WTC11 (cell line): ENCODE data around the gene CASP4. TPM values are rescaled to one million over a fixed set of nuclear protein-coding genes. Genes with fewer than 3 reads are reported as not detected.
A peak's percentile ranks its signal among the peaks of the same experiment; 100 is the strongest.

Experiments used
- ATAC-seq: fragments of 200-7000 bp; cut with Tn5 transposase; 2 replicates; pipeline ENCODE4 v1.10.0; 2021; ENCODE audit warnings: mild to moderate bottlenecking, moderate library complexity
- CTCF ChIA-PET: fragments of 300-600 bp; sonication (Branson Sonifier 250); formaldehyde crosslinking; loops from one replicate; lab custom pipeline; 2021; ENCODE audit warnings: antibody characterized with exemption; lab: Charles Lee
- POLR2A ChIA-PET: fragments of 350-600 bp; sonication (Branson Sonifier 250); formaldehyde crosslinking; loops from one replicate; lab custom pipeline; 2021; ENCODE audit warnings: antibody characterized with exemption; lab: Charles Lee
- DNase-seq: peaks from one replicate; pipeline ENCODE4 v3.0.0; 2021; ENCODE audit warnings: low spot score
- H3K27ac Mint-ChIP-seq: 2 replicates; pipeline ENCODE4 v1.8.0; 2021; ENCODE audit warnings: mixed read lengths
- H3K27me3 Mint-ChIP-seq: 2 replicates; pipeline ENCODE4 v1.8.0; 2021; ENCODE audit warnings: low read depth, mild to moderate bottlenecking, moderate library complexity, mixed read lengths
- H3K36me3 Mint-ChIP-seq: 2 replicates; pipeline ENCODE4 v1.8.0; 2021; ENCODE audit warnings: mixed read lengths
- H3K4me1 Mint-ChIP-seq: 2 replicates; pipeline ENCODE4 v1.8.0; 2022; ENCODE audit warnings: mixed read lengths
- H3K4me3 Mint-ChIP-seq: 2 replicates; pipeline ENCODE4 v1.8.0; 2021; ENCODE audit warnings: mild to moderate bottlenecking, moderate library complexity, mixed read lengths
- H3K9me3 Mint-ChIP-seq: 2 replicates; pipeline ENCODE4 v1.8.0; 2021; ENCODE audit warnings: mixed read lengths
- ATF1 ChIP-seq: sonication (generic); formaldehyde crosslinking; IDR thresholded peaks from 2 replicates; pipeline ENCODE4 v1.8.1; 2023; ENCODE audit warnings: mild to moderate bottlenecking, moderate library complexity, missing genetic modification reagents
- ATF2 ChIP-seq: sonication (generic); formaldehyde crosslinking; IDR thresholded peaks from 2 replicates; pipeline ENCODE4 v1.8.1; 2022; ENCODE audit warnings: low read depth, missing genetic modification reagents, borderline replicate concordance
- CBFB ChIP-seq: sonication (generic); formaldehyde crosslinking; IDR thresholded peaks from 2 replicates; pipeline ENCODE4 v1.8.1; 2022; ENCODE audit warnings: mild to moderate bottlenecking, low read depth, missing genetic modification reagents
- ERG ChIP-seq: fragments of 250-450 bp; sonication (Bioruptor Pico); IDR thresholded peaks from 2 replicates; pipeline ENCODE4 v1.8.0; 2021; ENCODE audit warnings: mild to moderate bottlenecking
- FOXJ3 ChIP-seq: sonication (generic); formaldehyde crosslinking; IDR thresholded peaks from 2 replicates; pipeline ENCODE4 v1.9.0; 2021; ENCODE audit warnings: missing genetic modification reagents, mild to moderate bottlenecking, borderline replicate concordance
- FOXK1 ChIP-seq: sonication (generic); formaldehyde crosslinking; IDR thresholded peaks from 2 replicates; pipeline ENCODE4 v1.8.0; 2022; ENCODE audit warnings: mild to moderate bottlenecking, moderate library complexity, missing genetic modification reagents
- FOXP1 ChIP-seq: sonication (generic); formaldehyde crosslinking; IDR thresholded peaks from 2 replicates; pipeline ENCODE4 v1.8.0; 2022; ENCODE audit warnings: missing genetic modification reagents, mild to moderate bottlenecking, moderate library complexity, borderline replicate concordance
- JUN ChIP-seq: sonication (generic); formaldehyde crosslinking; IDR thresholded peaks from 2 replicates; pipeline ENCODE4 v1.8.0; 2023; ENCODE audit warnings: mild to moderate bottlenecking, missing genetic modification reagents
- MLX ChIP-seq: sonication (generic); formaldehyde crosslinking; IDR thresholded peaks from 2 replicates; pipeline ENCODE4 v1.8.1; 2023; ENCODE audit warnings: mild to moderate bottlenecking, missing genetic modification reagents, moderate library complexity
- NFATC4 ChIP-seq: fragments of 250-450 bp; sonication (Bioruptor Pico); IDR thresholded peaks from 2 replicates; pipeline ENCODE4 v1.9.0; 2021; ENCODE audit warnings: mild to moderate bottlenecking
- NR1H2 ChIP-seq: sonication (generic); formaldehyde crosslinking; IDR thresholded peaks from 2 replicates; pipeline ENCODE4 v1.9.0; 2021; ENCODE audit warnings: mild to moderate bottlenecking, moderate library complexity, missing genetic modification reagents
- NR2C2 ChIP-seq: sonication (generic); formaldehyde crosslinking; IDR thresholded peaks from 2 replicates; pipeline ENCODE4 v1.8.0; 2022; ENCODE audit warnings: mild to moderate bottlenecking, missing genetic modification reagents
- PREB ChIP-seq: sonication (generic); formaldehyde crosslinking; IDR thresholded peaks from 2 replicates; pipeline ENCODE4 v1.8.1; 2022; ENCODE audit warnings: mild to moderate bottlenecking, missing genetic modification reagents, moderate library complexity, borderline replicate concordance
- RORB ChIP-seq: fragments of 250-450 bp; sonication (Bioruptor Pico); IDR thresholded peaks from 2 replicates; pipeline ENCODE4 v1.9.0; 2021; ENCODE audit warnings: mild to moderate bottlenecking
- USF2 ChIP-seq: sonication (generic); formaldehyde crosslinking; IDR thresholded peaks from 2 replicates; pipeline ENCODE4 v1.8.1; 2023; ENCODE audit warnings: mild to moderate bottlenecking, missing genetic modification reagents, moderate library complexity
- ZNF232 ChIP-seq: sonication (generic); formaldehyde crosslinking; IDR thresholded peaks from 2 replicates; pipeline ENCODE4 v1.8.0; 2022; ENCODE audit warnings: mild to moderate bottlenecking, missing genetic modification reagents
- ZNF425 ChIP-seq: fragments of 250-450 bp; sonication (Bioruptor Pico); conservative IDR thresholded peaks from 2 replicates; pipeline ENCODE4 v1.9.0; 2021; ENCODE audit warnings: mild to moderate bottlenecking
- ZNF671 ChIP-seq: fragments of 250-450 bp; sonication (Bioruptor Pico); IDR thresholded peaks from 2 replicates; pipeline ENCODE4 v1.8.0; 2021; ENCODE audit warnings: mild to moderate bottlenecking
- ZSCAN18 ChIP-seq: fragments of 250-450 bp; sonication (Bioruptor Pico); IDR thresholded peaks from 2 replicates; pipeline ENCODE4 v2.1.2; 2022; ENCODE audit warnings: mild to moderate bottlenecking, moderate library complexity
- total RNA-seq: library from RNA; stranded (reverse); gene quantifications from 3 replicates; pipeline ENCODE4 v1.2.3, GENCODE V29; 2021

The CASP4 gene
- total RNA-seq, 1 experiment from 2014 or later = 0.44 TPM

- TF ChIP-seq ATF2 (CRISPR knock-in tag) (no peak), FOXP1 (CRISPR knock-in tag) (no peak)
Observed at GRCh38 chr11:104908186-104908531, 60.2 kb downstream of the CASP4 start (continued).

GRCh38 chr11:104907521-104908185 lies 60.7 kb downstream of the CASP4 start:
- peaks cover 24% of the 10 kb centered on the region for H3K9me3 Mint-ChIP-seq
- no peak for ATAC-seq
- no peaks in the 10 kb centered on the region for H3K27me3 Mint-ChIP-seq
- POLR2A ChIA-PET = no interaction called here
- no peak for DNase-seq
- no peak overlapping the region for H3K4me3 Mint-ChIP-seq
- no peaks in the 10 kb centered on the region for H3K36me3 Mint-ChIP-seq
- no peak for TF ChIP-seq ERG
- no peak for TF ChIP-seq ZNF232 (CRISPR knock-in tag)
- no peak for TF ChIP-seq CBFB
- no peak for TF ChIP-seq FOXJ3
- TF ChIP-seq NR2C2 = no peak
- no peak for TF ChIP-seq ZSCAN18 (CRISPR knock-in tag)
- no peaks in the 10 kb centered on the region for H3K4me1 Mint-ChIP-seq
- CTCF ChIA-PET = no interaction called here
- H3K27ac Mint-ChIP-seq = no peak overlapping the region

GRCh38 chr11:104905271-104905670 lies 63.1 kb downstream of the CASP4 start:
- H3K9me3 Mint-ChIP-seq = peaks cover 29% of the 10 kb centered on the region
- H3K4me1 Mint-ChIP-seq = no peaks in the 10 kb centered on the region
- ATAC-seq (peak; percentile 51; the same call in 1 of the 2 replicates), DNase-seq (no peak)
- ChIA-PET POLR2A (no interaction called here), CTCF (interaction anchor here (0.6 kb wide), 1 partner anchor 1450 kb away, joined by 3 read pairs; no protein-coding TSS in a partner anchor)
- no peak overlapping the region for H3K27ac Mint-ChIP-seq
- TF ChIP-seq ZNF425 (CRISPR knock-in tag) = no peak
- TF ChIP-seq MLX = no peak
- no peak for TF ChIP-seq JUN (CRISPR knock-in tag)
- H3K4me3 Mint-ChIP-seq = no peak overlapping the region
- no peaks in the 10 kb centered on the region for H3K36me3 Mint-ChIP-seq
- no peaks in the 10 kb centered on the region for H3K27me3 Mint-ChIP-seq

GRCh38 chr11:104899226-104899625 lies 69.1 kb downstream of the CASP4 start:
- DNase-seq = no peak
- ChIA-PET CTCF (no interaction called here), POLR2A (interaction anchor here (0.6 kb wide), 1 partner anchor 553 kb away, joined by 3 read pairs; no protein-coding TSS in a partner anchor)
- peak; percentile 71 for ATAC-seq
- no peak overlapping the region for H3K4me3 Mint-ChIP-seq
- H3K9me3 Mint-ChIP-seq = peaks cover 16% of the 10 kb centered on the region
- H3K27me3 Mint-ChIP-seq = no peaks in the 10 kb centered on the region
- H3K27ac Mint-ChIP-seq = no peak overlapping the region
- H3K36me3 Mint-ChIP-seq = 0 out of 2 replicates have a peak, but pooled peaks cover 2% of the 10 kb centered on the region
- H3K4me1 Mint-ChIP-seq = peaks cover 31% of the 10 kb centered on the region
- TF ChIP-seq NFATC4 (CRISPR knock-in tag) = no peak
- TF ChIP-seq RORB = no peak
- no peak for TF ChIP-seq PREB (CRISPR knock-in tag)
- TF ChIP-seq ATF1 (CRISPR knock-in tag) = no peak
- no peak for TF ChIP-seq ZNF671 (CRISPR knock-in tag)
- no peak for TF ChIP-seq CBFB
- no peak for TF ChIP-seq NR1H2 (CRISPR knock-in tag)
- TF ChIP-seq USF2 (CRISPR knock-in tag) = no peak
- TF ChIP-seq FOXK1 (CRISPR knock-in tag) = no peak
